Stimulated activated CD4-positive, alpha-beta T cell treated with anti-CD3 and anti-CD28 coated beads, Interleukin-15, amount 100 ng/mL, for 48 hours (primary cell): Measurements from ENCODE around the gene HNRNPK.
A peak's percentile ranks its signal among the peaks of the same experiment; 100 is the strongest.

Source experiments
- DNase-seq, 2 donors: peaks; one replicate each; pipeline ENCODE4 v3.0.0-alpha.2; 2020; ENCODE audit warnings: low read depth in 2 of 2

Gene HNRNPK

DNA sequence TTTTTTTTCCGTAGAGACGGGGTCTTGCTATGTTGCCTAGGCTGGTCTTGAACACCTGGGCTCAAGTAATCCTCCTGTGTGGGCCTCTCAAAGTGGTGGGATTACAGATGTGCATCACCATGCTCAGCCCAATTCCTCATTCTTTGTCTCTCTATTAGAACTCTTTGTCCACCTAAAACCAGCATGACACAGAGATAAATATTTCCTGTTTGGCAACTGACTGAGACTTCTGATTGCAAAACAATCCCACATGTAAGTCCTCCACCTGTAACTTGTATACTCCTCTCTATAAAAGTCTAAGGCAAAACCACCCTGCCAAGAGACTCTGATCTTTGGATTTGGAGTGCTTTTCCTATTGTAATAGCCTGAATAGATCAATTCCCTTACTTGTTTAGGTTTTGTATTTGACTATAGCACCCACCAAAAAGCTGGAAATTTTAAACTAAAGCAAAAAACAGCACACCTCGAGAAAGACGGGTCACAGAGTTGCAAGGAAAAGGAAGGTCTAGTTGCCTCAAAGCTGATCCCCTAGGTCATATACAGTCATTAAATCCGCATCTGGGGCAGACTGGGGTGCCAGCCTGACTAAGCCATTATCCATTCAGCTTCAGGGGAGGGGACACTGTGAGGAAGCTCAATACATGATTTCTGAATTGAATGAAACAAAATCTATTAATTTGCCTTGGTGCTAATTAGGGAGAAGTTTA, 45.3 kb downstream of the HNRNPK start:
- no peak for DNase-seq

- no peak for DNase-seq
Measured at GRCh38 chr9:83933790-83934189, 46.2 kb downstream of the HNRNPK start.

- DNase-seq = no peak
Measured at GRCh38 chr9:83932851-83933250, 47.2 kb downstream of the HNRNPK start.

DNA sequence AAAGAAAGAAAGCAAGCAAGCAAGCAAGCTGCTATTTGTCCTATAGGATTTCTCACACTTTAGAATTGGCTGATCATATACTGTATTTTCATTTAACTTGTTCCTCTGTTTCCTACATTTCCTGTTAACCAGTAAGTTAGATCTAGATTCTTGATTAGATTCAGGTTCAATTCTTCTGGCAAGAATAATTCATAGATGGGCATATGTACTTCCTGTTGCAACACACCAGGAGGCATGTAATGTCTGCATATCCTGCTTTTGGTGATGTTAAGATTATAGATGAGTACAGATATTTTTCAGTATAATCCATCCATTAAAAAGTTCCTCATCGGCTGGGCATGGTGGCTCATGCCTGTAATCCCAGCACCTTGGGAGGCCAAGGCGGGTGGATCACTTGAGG, 48.0 kb downstream of the HNRNPK start:
- DNase-seq = no peak

DNA sequence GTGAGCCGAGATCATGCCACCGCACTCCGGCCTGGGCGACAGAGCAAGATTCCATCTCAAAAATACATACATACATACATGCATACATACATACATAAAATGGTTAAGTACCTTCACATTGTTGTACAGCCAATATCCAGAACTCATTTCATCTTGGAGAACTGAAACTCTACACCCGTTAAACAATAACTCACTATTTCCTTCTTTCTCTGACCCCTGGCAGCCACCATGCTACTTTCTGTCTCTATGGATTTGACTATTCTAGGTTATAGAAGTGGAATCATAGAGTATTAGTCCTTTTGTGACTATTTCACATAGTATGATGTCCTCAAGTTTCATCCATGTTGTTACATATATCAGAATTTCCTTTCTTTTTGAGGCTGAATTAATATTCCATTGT, 49.1 kb downstream of the HNRNPK start:
- no peak for DNase-seq

GRCh38 chr9:83927591-83927990, 52.4 kb downstream of the HNRNPK start:
- DNase-seq = no peak

GRCh38 chr9:83920927-83921707, 58.9 kb downstream of the HNRNPK start, which contains the start of gene KIF27:
Gene KIF27, minus strand, starts transcription at chr9:83921432. Its CDS starts 5,841 bp downstream, at chr9:83915591.
- peak; percentile 91 to 97 for DNase-seq

- no peak for DNase-seq
Measured at GRCh38 chr9:83920469-83920926, 59.5 kb downstream of the HNRNPK start.

- DNase-seq = no peak
Measured at GRCh38 chr9:83919111-83919510, 60.9 kb downstream of the HNRNPK start.
